ENCODE data around the gene CCDC88B. TPM values are rescaled to one million over a fixed set of nuclear protein-coding genes. Genes with fewer than 3 reads are reported as not detected.

The CCDC88B gene
- total and polyA plus RNA-seq, 10 of the 15 experiments (the other 5 are each of a cell fraction or from before 2014, with no cell fraction given) = 0.24 to 66.0 (median 19.2) TPM

DNA sequence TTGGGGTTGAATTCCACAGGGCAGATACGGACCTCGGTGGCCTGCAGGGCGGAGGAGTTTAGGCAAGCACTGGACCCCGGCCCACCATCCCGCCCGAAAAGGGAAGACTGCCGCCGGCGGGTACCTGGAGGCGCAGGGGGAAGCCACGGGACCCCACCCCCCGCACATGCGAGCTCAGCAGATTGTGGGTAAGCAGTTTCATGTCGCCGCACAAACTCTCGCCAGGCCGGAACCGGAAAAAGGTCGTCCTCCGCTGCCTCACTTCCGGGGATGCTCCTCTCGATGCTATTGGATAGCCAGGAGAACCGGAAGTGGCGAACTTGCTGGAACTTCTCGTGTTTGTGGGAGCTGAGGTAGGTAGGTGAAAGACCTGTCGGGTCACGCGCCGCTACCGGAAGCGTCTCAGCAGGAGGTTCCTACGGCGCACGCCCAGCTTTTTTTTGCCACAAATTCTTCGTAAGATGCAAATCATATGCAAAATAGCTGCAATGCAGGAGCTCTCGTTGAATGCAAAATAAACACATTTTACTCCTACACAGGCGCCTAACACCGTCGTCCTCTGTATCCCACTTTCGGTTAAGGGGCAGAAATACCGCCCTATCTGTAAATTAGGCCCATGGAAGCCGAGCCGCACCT lies 22.6 kb upstream of the CCDC88B start, which contains the start of gene TRMT112 (continued):
- TF ChIP-seq, protein P1, sequence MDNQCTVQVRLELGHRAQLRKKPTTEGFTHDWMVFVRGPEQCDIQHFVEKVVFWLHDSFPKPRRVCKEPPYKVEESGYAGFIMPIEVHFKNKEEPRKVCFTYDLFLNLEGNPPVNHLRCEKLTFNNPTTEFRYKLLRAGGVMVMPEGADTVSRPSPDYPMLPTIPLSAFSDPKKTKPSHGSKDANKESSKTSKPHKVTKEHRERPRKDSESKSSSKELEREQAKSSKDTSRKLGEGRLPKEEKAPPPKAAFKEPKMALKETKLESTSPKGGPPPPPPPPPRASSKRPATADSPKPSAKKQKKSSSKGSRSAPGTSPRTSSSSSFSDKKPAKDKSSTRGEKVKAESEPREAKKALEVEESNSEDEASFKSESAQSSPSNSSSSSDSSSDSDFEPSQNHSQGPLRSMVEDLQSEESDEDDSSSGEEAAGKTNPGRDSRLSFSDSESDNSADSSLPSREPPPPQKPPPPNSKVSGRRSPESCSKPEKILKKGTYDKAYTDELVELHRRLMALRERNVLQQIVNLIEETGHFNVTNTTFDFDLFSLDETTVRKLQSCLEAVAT (IDR thresholded peaks at IDR 0.05) = peak; percentile 79
- TF ChIP-seq TARDBP (IDR thresholded peaks at IDR 0.05; ENCODE audit: borderline replicate concordance) (no peak), BRCA1 (IDR thresholded peaks at IDR 0.05; ENCODE audit: low read depth, low read length) (no peak), BCL3 (IDR thresholded peaks at IDR 0.05; ENCODE audit: borderline replicate concordance, insufficient read depth, low read depth, low read length, poor library complexity, severe bottlenecking) (peak; percentile 84), ZBED1 (IDR thresholded peaks at IDR 0.05; ENCODE audit: borderline replicate concordance) (no peak), E2F8 (IDR thresholded peaks at IDR 0.05; ENCODE audit: low read depth, partially characterized antibody) (peak; percentile 87), CBFB (IDR thresholded peaks at IDR 0.05; ENCODE audit: low read depth) (peak; percentile 79), JUND (IDR thresholded peaks at IDR 0.05; ENCODE audit: low read depth, low read length) (no peak), HDAC6 (IDR thresholded peaks at IDR 0.05; ENCODE audit: unreplicated experiment) (no peak), RB1 (IDR thresholded peaks at IDR 0.05; ENCODE audit: borderline replicate concordance) (peak; percentile 77; the same call in 1 of the 2 replicates), POLR2A (IDR thresholded peaks at IDR 0.05; ENCODE audit: low read depth, low read length) (peak; percentile 93), MYB (IDR thresholded peaks at IDR 0.05; ENCODE audit: borderline replicate concordance, low read depth, low read length) (no peak), ZNF592 (IDR thresholded peaks at IDR 0.05) (0 out of 2 replicates have a peak, but pooled peaks have one; percentile 67), YY1 (IDR thresholded peaks at IDR 0.05; ENCODE audit: low read depth, low read length) (peak; percentile 40; the same call in 1 of the 2 replicates), NKRF (conservative IDR thresholded peaks at IDR 0.05) (peak; percentile 89), ETV6 (conservative IDR thresholded peaks at IDR 0.05 in 1 of 2, IDR thresholded peaks at IDR 0.05 in 1 of 2; ENCODE audit: borderline replicate concordance in 1 of 2, low read depth in 1 of 2) (peak in 1 of 2 experiments; percentile 59; a peak in 2 of 4 replicates)
